ENCODE results near the gene TBL1X. TPM values are rescaled to one million over a fixed set of nuclear protein-coding genes. Genes with fewer than 3 reads are reported as not detected.

Gene TBL1X
- total RNA-seq, 4 donors from 2014 or later: 32.9 to 42.9 (median 33.4) TPM

DNA sequence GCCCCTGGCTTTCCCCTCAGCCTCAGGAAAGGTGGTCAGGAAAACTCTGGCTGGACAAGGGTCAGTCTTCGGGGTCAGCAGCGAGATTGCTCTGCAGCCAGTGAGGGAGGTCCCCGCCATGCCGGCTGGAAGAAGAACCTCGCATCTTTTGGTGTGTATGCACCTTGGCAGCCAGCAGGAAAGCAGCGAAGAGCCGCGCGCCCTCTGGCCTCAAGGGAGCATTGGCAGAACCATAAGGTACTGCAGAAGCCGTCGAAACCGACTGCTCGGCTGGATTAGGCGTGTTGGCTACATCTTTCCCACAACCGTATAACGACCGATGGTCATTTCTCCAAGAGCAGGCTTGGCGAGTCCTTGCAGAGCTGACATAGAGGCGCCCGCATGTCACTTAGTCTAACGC is 252.5 kb downstream of the TBL1X start:
- H3K9me3 ChIP-seq: no peaks in the 10 kb centered on the region
- TF ChIP-seq CTCF (IDR thresholded peaks at IDR 0.05): no peak
- TF ChIP-seq POLR2A (IDR thresholded peaks at IDR 0.05): no peak
- DNase-seq: no peak
- no peaks in the 10 kb centered on the region for H3K4me1 ChIP-seq
- no peaks in the 10 kb centered on the region for H3K36me3 ChIP-seq
- intact Hi-C loops (cut with DNase I): no loop called here
- H3K4me3 ChIP-seq (replicated peaks in 1 of 3): no peak overlapping the region
- 98 to 99% methylated on average over 15 to 19 of the region's 21 CpGs for WGBS, 2 donors
- no peak overlapping the region for H3K27ac ChIP-seq
- no peaks in the 10 kb centered on the region for H3K27me3 ChIP-seq

DNA sequence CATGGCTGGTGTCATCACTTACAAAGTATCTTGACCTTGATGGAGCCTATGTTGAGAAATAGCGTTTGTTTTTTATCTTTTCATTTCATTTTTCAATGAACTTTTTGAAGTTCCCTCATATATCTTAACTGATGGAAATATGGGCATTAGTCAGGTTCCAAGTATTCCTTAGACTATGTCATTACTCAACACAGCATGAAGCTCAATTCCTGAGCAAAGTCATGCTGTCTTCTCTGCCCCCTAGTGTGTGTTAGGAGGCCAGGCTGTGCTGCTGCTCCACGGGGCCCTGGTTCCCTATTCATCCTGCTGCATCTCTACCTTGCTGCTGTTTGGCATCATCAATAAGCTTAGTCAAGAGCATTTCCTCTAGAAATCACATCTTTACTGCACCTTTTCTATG is 259.9 kb downstream of the TBL1X start:
- no peak for DNase-seq
- no peaks in the 10 kb centered on the region for H3K9me3 ChIP-seq
- intact Hi-C loops (cut with DNase I): no loop called here
- TF ChIP-seq POLR2A (IDR thresholded peaks at IDR 0.05) (no peak), CTCF (IDR thresholded peaks at IDR 0.05) (no peak)
- H3K27me3 ChIP-seq: no peaks in the 10 kb centered on the region
- H3K36me3 ChIP-seq: no peaks in the 10 kb centered on the region
- H3K4me3 ChIP-seq (replicated peaks in 1 of 3): no peak overlapping the region
- no peak overlapping the region for H3K27ac ChIP-seq
- H3K4me1 ChIP-seq: no peaks in the 10 kb centered on the region
- 91 to 94% methylated on average over 2 of the region's 2 CpGs for WGBS, 2 donors

- intact Hi-C loops (cut with DNase I): no loop called here
- 88 to 96% methylated on average over 3 of the region's 3 CpGs for WGBS, 2 donors
- H3K27me3 ChIP-seq: no peaks in the 10 kb centered on the region
- H3K9me3 ChIP-seq: no peaks in the 10 kb centered on the region
- no peak overlapping the region for H3K4me3 ChIP-seq (replicated peaks in 1 of 3)
- no peak for DNase-seq
- H3K4me1 ChIP-seq: no peaks in the 10 kb centered on the region
- no peak for TF ChIP-seq CTCF (IDR thresholded peaks at IDR 0.05)
- TF ChIP-seq POLR2A (IDR thresholded peaks at IDR 0.05): no peak
- no peaks in the 10 kb centered on the region for H3K36me3 ChIP-seq
- no peak overlapping the region for H3K27ac ChIP-seq
These were observed 263.4 kb downstream of the TBL1X start for GRCh38 chrX:9728261-9728660.

DNA sequence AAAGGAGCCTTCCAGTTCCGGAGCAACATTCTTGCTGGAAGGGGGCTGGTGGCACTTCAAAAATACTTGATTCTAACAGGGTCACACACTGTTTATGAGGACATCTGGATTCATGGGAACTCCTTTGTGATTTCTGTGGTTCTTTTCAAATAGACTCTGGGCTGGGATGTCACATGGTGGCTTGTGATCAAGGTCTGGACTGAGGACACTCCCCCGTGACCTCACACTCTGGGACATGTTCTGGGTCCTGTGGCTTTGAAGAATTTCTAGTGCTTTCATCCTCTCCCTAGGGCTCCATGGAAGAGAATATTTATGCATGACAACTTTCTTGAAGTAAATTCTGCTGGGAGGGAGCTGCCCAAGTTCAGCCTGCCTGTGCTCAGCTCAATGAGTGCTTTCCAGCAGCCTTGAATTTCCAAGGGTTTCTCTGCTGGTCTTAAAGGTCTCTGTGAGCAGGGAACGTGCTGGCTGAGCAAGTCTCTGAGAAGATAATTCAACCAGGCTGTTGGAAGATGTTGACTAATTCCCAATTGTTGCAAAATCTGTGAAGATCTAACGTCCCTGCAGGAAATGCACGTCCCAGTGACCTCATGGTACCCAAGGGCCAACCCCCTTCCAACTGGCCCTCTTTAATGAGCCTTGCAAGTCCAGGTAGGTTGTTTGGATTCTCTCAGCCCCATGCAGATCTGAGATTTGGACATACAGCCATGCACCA is 264.5 kb downstream of the TBL1X start:
- DNase-seq: no peak
- Histone ChIP-seq H3K36me3 (no peaks in the 10 kb centered on the region), H3K4me1 (no peaks in the 10 kb centered on the region), H3K27me3 (no peaks in the 10 kb centered on the region), H3K4me3 (replicated peaks in 1 of 3) (no peak overlapping the region), H3K27ac (no peak overlapping the region), H3K9me3 (no peaks in the 10 kb centered on the region)
- TF ChIP-seq POLR2A (IDR thresholded peaks at IDR 0.05) (no peak), CTCF (IDR thresholded peaks at IDR 0.05) (no peak)
- intact Hi-C loops (cut with DNase I): no loop called here
- 54 to 70% methylated on average over 4 of the region's 5 CpGs for WGBS, 2 donors

DNA sequence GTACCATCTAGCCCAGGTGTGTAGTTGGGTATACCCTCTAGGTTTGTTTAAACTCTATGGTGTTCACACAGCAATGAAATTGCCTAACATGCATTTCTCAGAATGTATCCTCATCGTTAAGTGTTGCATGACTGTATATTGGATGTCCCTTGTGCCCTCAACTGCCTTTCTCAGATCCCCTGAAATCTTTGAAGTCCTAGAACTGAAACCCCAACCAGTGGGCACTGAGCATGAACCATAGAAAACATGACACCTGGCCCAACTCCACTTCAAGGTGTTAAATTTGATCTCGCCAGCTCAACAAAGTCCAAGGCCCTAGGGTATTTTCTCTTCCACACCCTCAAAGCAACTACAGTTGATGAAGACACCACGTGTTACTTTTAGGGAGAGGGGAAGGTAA is 265.2 kb downstream of the TBL1X start:
- no peaks in the 10 kb centered on the region for H3K9me3 ChIP-seq
- WGBS, 2 donors: 100% methylated on average over 3 of the region's 3 CpGs
- no peaks in the 10 kb centered on the region for H3K27me3 ChIP-seq
- H3K27ac ChIP-seq: no peak overlapping the region
- H3K36me3 ChIP-seq: no peaks in the 10 kb centered on the region
- no peak for TF ChIP-seq CTCF (IDR thresholded peaks at IDR 0.05)
- TF ChIP-seq POLR2A (IDR thresholded peaks at IDR 0.05): no peak
- H3K4me1 ChIP-seq: no peaks in the 10 kb centered on the region
- intact Hi-C loops (cut with DNase I): no loop called here
- no peak overlapping the region for H3K4me3 ChIP-seq (replicated peaks in 1 of 3)
- DNase-seq: no peak
